Endothelial cell of umbilical vein (primary cell): ENCODE measurements around the gene MAPRE2.

Source experiments
- CTCF ChIP-seq, 2 donors: IDR thresholded peaks; 1 replicate in 1 of 2; 2 replicates in 1 of 2; pipeline ENCODE4 v1.5.1; 2011; ENCODE audit warnings: low read length in 2 of 2, mild to moderate bottlenecking in 2 of 2, moderate library complexity in 2 of 2, control low read depth in 1 of 2, inconsistent platforms in 1 of 2, low read depth in 1 of 2; ENCODE audit not compliant: insufficient read depth in 1 of 2; ENCODE audit errors: extremely low read depth in 1 of 2
- EZH2 ChIP-seq: IDR thresholded peaks from 2 replicates; pipeline ENCODE4 v1.6.1; 2012; ENCODE audit warnings: borderline replicate concordance, low read depth, mild to moderate bottlenecking, moderate library complexity, low read length, inconsistent platforms; ENCODE audit not compliant: severe bottlenecking
- POLR2A ChIP-seq: IDR thresholded peaks from 2 replicates; pipeline ENCODE4 v1.6.1; 2012; ENCODE audit warnings: low read depth, mild to moderate bottlenecking, control low read depth, low read length

- TF ChIP-seq CTCF (IDR thresholded peaks at IDR 0.05; ENCODE audit: extremely low read depth in 1 of 2, insufficient read depth in 1 of 2, low read depth in 1 of 2, low read length in 2 of 2) (no peak), POLR2A (peak; percentile 19), EZH2 (no peak)
Observed at GRCh38 chr18:35077937-35078336, 36.7 kb downstream of the MAPRE2 start.
